HG03196 (cell line): Measurements from ENCODE around the gene SMS.
A peak's percentile ranks its signal among the peaks of the same experiment; 100 is the strongest.
"Not testable (repeated sequence)": the region's sequence is repeated elsewhere in the genome, so short reads cannot be mapped to it uniquely, and the experiment has no call there.

Experiments
- ATAC-seq: cut with Tn5 transposase; IDR thresholded peaks from one replicate; pipeline ENCODE4 v1.9.1; 2021; ENCODE audit not compliant: unreplicated experiment

SMS gene

DNA sequence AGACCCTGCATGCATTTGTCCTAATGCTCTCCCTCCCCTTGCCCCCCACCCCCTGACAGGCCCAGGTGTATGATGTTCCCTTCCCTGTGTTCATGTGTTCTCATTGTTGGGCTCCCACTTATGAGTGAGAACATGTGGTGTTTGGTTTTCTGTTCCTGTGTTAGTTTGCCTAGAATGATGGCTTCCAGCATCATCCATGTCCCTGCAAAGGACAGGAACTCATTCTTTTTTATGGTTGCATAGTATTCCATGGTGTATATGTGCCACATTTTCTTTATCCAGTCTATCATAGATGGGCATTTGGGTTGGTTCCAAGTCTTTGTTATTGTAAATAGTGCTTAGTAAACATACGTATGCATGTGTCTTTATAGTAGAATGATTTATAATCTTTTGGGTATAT is 10.0 kb downstream of the SMS start:
- ATAC-seq, result not testable (repeated sequence)

DNA sequence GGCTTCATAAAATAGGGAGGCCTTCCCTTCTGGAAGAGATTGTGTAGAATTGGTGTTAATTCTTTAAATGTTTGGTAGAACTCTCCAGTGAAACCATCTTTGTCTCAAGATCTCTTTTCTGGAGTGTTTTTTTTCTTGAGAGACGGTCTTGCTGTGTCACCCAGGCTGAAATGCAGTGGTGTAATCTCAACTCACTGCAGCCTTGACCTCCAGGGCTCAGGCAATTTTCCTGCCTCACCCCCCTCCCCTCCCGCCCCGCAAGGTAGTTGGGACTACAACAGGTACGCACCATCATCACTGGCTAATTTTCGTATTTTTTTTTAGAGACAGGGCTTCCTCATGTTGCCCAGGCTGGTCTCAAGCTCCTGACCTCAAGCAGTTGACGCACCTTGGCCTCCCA is 12.1 kb downstream of the SMS start:
- ATAC-seq, result no peak

DNA sequence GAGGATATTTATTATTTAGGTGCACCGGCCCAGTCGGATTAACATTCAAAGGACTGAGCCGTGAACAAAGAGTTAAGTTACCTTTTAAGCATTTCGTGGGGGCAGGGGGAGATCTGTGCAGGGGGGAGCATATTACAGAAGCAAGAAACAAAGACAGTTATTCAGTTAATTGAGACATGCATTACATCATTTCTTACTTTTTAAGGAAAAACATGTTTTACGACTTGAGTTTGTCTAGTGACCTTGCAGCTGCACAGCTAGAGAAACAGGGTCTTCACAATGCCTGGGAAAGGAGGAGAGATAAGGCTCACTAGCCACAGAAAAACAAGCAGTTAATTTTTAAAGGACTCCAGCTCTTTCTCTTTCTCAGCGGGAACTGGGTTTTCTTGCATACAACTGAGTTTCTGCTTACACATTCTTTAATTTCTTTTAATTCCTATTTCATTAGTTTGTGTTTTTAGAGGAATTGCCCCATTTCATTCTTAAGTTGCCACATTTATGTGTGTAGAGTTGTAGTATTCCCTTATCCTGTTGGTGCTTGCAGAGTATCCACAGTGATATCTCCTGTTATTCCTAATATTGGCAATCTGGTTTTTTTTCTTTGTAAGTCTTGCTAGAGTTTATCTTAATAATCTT is 12.8 kb downstream of the SMS start:
- not testable (repeated sequence) for ATAC-seq

DNA sequence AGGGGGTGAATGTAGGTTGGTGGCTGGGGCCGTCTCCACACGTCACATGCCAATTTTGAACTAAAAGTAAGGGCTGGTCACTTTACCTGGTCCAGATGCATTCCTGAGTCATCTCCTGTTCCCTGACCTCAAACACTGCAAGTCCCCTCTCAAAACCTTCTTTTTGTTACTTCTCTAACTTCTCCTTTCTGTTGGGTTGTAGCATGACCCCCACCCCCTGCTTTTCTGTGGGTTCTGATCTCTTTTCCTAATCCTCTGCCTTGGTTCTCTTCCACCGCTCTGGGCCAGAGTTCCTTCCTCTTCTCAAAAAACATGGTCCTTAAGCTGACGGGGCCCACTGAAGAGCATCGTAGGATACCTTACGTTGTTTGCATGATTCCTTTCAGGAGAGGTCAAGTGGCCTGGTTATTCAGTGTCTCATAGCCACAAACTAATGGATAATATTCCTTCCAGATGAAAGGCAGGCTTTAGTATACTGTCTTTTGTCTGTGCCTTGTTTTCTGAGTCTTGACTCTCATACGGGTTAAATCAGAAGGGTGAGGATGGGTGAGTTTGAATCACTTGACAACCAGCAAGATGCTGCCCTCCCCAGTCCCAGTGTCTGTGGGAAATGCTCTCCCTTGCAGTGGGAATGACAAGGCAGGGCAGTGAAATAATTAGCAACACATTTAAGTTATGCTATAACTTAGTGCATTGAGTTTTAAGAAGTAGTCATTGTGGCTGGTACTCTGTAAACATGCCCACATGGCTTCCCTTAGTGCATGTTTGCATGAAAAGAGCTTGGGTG is 15.1 kb downstream of the SMS start:
- ATAC-seq, result no peak

DNA sequence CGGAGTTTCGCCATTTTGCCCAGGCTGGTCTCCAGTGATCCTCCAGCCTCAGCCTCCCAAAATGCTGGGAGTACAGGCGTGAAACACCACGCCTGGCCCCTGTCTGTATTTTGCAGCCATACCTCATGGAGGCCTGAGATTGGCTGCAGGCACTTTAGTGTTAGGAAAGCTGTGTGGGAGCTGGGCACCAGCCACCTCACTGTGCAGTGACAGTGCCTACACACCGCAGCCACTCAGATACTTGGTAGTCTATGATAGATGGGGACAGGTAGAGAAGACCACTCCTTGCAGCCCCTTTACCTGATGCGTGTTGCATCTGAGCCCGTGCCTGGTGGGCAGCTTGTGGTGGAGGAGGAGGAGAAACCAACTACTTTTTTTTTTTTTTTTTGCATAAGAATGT is 16.3 kb downstream of the SMS start:
- no peak for ATAC-seq

DNA sequence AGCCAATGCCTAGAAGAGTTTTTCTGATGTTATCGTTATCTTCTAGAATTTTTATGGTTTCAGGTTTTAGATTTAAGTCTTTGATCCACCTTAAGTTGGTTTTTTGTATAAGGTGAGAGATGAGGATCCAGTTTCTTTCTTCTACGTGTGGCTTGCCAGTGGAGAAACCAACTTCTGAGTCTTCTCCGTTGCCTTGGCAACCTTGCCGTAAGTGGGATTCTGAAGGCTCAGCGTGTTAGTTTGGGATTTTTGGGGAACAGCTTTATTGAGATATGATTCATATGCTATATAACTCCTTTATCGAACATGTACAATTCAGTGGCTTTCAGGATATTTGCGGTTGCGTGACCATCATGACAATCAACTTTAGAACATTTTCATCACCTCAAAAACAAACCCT is 17.7 kb downstream of the SMS start:
- ATAC-seq, result no peak

DNA sequence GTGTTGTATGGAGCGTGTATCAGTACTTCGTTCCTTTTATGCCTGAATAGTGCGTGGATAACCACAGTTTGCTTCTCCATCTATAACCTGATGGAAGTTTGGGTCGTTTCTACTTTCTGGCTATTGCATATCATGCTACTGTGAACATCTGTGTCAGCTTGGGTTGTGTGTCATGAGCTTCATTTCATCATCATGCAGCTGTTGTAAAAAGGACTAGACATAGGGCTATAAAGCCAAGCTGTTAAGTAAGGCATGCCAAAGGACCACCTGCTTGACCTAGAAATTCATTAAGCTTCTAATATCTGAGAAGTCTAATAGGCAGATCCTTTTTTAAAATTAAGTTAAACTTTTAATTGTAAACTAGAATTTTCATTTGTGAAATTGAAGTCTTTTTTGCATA is 18.4 kb downstream of the SMS start:
- ATAC-seq, result no peak

DNA sequence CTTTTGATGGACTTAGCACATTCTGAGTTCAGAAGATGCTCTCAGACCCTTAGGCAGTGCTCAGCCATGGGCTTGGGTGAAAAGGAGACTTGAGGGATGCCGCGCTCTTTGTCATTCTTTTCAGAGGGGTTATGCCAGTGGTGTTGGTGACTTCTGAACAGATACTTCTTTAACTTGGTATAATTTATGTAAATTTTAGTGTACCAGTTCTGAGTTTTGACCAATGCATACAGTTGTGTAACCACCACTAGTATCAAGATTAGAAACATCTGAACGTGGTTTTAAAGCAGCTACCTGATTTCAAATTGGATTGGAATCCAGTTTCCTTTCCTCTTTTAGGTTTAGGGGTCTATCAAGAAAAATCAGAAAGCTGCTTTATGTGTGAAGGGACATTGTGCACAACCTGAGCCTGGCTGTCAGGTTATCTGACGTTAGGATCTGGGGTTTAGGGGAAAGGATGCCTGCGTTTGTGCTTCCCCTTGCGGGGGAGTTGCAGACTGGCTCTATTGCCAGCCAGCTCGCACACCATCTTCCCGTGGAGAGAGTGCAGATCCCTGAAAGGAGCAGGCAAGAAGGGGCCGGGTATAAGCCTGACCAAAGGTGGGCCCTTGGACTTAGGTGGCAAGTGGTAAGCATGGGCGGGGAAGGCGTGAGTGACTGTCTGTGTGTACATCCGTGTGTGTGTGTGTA is 19.0 kb downstream of the SMS start:
- ATAC-seq, result no peak

DNA sequence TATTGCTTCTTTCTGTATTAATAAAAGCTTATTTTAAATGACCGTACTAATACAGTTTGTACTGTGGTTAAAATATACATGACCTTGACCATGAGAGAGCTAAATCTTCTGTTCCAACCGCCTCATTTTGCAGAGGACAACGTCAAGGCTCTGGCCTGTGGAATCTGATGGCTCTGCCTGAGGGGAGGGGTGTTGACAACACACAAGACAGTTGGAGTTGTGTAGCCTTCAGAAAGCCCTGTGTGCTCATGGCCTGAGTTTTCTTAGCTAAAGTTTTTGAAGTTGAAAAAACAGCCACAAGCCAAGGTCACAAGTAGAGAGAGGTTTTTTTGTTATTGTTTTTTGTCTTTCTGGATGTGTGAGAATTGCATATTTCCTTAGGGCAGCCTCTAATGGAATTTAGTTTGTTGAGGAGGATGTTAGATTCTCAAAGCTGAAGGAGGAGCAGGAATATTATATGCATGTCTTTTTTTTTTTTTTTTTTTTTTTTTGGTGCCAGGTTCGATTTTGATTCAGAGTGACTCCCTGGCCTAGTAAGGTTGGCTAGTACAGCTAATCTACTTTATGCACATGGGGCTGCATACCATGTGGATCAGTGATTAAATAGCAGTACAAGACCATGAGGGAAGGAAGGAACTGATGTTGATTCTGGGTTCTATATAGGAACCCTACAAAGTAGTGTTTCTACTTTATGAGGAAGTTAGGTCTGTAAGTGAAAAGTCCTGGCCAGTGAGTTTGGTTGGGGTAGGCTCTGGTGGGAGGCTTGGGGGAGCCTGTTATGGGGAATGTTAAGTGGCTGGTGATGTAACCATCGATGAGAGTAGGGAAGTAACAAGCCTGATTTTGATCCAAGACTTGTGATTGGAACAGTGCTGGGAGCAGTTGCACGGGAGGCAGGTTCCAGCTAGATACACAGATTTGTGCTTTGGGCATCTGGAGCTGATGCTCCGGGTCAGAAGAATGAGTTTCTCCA is 20.3 kb downstream of the SMS start:
- ATAC-seq, result no peak

DNA sequence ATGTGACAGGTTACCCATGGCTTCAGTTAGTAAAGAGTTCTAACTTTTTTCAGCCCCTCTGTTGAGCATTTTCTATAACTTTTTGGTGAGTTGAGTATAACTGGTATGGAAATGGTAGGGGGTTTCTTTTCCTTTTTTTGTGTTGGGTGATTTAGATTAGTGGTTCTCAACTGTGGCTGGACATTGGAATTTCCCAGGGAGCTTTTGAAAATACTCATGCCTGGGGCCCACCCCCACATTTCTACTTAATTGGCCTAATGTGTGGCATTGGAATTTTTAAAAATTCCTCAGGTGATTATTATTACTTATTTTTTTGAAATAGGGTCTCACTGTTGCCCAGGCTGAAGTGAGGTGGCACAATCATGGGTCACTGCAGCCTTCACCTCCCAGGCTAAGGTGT is 21.9 kb downstream of the SMS start:
- ATAC-seq, result no peak

DNA sequence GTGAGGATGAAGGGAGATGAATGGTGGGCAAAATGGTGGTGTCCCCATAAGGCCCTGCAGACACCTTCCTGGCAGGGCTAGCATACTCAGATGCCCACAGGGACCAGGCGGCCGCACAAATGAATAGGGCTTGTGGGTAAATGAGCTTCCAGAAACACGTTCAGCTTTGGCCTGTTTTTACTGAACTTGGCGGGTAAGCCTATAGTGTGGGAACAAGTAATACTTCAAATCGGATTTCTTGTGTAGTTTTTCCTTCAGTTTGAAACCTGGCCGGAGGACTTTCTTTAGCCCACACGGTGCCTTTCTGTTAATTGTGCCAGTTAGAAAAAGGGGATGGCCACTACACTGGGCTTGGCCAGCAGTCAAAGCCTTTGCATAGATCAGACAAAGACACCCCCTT is 22.8 kb downstream of the SMS start:
- no peak for ATAC-seq

DNA sequence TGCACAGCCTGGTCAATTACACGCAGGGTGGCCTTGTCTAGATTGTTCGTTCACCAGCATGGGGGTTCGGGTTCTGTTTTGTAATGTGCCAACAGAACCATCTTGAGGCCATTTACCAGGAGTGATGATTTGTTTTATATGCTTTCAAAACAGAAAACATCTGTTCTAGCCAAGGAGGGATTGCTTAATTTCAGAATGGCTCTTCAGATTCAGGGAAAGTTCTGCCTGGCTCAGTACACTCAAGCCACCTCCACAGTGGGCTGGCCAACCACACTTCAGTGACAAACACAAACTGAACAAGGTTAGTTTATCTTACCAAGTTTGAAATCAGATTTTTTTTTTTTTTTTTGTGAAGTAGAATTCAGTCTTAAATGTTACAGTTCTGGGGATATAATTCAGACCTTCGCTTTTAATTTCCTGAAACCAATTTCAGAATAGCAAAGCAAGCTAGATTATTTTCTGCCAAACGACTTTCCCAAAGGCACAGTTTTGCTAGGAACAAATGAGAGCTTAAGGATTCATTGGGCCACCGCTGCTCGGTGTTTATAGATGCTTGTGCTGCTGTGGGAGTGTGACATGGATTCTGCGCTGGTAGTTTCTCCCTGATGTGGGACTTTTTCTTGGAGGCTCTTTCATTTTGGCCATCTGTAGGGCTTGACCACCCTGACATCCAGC is 23.4 kb downstream of the SMS start:
- ATAC-seq, result no peak

DNA sequence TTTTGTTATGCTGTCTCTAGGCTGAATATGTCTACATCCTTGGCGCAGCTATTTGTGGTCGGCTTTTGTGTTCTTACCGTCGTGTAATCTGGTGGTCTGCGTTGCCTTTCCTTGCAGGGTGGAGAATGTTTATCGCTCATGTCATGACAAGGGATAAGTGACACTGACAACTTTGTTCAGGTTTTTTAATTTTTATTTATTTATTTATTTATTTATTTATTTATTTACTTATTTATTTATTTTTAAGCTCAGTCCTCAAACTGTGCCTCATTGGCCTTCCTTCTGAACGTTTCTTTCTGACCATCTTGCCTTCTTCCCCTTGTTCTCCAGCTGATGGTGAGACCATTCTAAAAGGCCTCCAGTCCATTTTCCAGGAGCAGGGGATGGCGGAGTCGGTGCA is 26.4 kb downstream of the SMS start:
- ATAC-seq, result no peak

DNA sequence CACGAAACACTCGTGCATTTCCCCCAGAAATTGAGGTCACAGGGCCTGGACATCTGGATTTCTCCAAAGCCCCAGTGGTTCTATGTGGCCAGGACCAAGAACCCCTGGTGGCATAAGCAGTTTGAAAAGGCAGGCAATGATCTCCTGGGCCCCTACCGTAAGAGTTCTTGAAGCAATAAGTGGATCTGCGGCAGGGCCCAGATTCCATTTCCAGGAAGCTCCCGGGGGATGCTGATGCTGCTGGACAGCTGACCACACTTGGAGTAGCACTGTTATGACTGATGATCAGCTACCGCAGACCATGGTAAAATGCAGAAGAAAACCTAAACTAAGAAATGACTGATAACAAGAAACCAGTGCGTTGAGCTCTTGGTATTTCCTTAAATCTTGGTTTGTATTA is 27.8 kb downstream of the SMS start:
- no peak for ATAC-seq

DNA sequence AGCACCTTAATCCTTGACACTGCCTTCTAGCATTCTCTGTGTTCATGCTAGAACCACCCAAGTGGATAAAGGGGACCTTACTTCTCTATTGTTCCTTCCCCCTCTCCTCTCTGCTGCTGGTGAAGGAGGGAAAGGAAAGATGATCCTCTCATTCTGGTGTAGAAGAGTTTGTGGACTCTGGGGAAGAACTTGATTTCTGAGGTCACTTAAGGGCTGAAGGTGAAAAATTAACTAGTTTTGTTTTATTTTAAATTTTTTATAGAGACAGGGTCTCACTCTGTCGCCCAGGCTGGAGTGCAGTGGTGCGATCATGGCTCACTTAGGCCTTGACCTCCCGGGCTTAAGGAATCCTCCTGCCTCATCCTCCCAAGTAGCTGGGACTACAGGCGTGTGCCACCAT is 29.8 kb downstream of the SMS start:
- no peak for ATAC-seq

DNA sequence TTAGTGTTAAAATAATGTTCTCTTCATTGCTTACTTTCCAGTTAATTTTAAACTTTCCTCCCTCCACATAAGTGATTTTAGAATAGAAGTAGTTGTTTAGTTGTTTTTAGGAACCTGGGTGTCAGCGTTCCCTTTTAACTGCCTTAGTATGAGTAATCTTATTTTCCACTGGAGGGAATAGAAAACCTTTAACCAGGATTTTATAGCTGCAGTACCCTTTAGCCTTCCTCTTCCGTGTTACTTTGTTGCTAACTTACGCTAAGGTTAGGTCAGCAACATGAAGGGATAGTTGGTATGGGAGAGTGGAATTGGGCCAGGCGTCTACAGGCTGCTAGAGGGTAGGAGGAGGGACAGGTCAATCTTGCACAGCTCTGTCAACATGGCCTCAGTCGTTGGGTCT is 31.5 kb downstream of the SMS start:
- no peak for ATAC-seq

DNA sequence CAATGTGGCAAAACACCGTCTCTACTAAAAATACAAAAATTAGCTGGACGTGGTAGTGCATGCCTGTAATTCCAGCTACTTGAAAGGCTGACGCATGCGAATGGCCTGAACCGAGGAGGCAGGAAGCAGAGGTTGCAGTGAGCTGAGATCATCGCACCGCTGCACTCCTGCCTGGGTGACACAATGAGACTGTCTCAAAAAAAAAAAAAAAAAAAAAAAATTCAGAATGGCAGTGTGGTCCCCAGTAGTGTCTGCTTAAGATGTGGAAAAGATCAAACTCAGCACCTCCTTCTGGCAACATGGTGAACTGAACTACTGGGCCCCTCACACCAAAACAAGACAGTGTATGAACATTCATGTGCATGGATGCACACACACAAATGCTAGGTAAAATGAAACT is 32.2 kb downstream of the SMS start:
- ATAC-seq, result no peak

DNA sequence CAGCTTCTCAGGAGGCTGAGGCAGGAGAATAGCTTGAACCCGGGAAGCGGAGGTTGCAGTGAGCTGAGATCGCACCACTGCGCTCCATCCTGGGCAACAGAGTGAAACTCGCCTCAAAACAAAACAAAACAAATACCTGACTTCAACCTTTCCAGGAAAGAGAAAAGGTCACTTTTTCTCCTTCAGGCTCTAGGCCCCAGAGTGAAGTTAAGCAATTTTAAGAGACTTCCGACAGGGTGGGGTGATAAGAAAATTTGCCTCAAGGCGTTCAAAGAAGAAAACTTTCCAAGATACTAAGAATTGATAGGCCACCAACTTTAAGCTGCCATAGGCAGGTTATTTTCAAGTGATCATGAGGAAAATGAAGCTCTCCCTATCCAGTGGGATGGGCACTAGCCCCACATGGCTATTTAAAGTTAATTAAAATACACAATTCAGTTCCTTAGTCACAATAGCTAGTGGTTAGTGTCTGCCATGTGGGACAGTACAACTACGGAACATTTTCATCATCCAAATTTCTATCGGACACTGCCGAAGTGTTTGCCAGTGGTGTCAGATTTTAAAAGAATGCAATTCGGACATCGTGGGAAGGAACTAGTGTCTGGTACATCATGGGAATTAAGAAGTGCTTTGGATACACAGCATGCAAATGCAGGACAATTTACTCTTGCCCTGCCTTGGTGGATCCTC is 33.0 kb downstream of the SMS start:
- ATAC-seq, result no peak

DNA sequence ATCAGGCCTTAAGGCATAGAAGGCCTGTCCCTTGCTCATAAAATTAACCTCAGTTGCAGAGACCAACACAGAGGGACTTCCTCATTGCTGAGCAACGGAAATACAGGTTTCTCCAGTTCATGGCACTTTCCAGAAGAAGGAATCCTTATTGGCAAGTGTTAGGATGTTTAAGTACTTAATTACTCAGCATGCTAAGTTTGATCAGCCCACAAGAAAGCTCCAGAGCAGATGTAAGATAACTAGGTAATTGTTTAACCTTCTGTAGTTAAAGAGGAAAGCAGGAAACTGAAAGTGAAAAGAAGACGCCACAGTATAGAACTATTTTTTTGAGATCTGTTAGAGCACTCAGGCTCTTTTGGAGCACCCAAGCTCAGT is 33.5 kb downstream of the SMS start:
- peak; percentile 71 for ATAC-seq

DNA sequence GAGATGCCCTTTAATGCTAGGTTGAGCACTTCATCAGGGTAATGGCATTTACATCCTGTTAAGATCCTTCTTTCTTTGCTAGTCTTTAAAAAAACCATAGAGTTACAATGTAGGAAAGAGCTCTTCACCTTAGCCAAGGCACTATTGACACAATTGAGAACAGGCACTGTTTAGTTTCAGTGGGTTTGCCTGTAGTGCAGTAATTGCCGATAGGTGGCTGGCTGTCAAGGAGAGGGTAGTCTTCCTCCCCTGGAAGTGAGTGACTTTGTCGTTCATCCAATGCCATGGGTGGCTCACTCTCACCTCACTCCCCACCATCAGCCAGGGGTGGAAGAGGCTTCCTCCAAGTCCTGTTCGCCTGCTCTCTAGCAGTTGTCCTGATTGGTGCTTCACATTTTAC is 34.7 kb downstream of the SMS start:
- ATAC-seq, result no peak
